Osteocyte (in vitro differentiated cells): ENCODE data around the gene KCNIP3. TPM values are rescaled to one million over a fixed set of nuclear protein-coding genes. Genes with fewer than 3 reads are reported as not detected.

Source experiments
- DNase-seq: peaks from one replicate; pipeline ENCODE4 v3.0.0; 2021; ENCODE audit warnings: mixed read lengths; ENCODE audit not compliant: unreplicated experiment; ENCODE audit errors: extremely low spot score
- H3K27ac Mint-ChIP-seq: one replicate; pipeline ENCODE4 v1.8.0; 2021; ENCODE audit warnings: mild to moderate bottlenecking, mixed read lengths; ENCODE audit not compliant: unreplicated experiment
- H3K27me3 Mint-ChIP-seq: one replicate; pipeline ENCODE4 v1.8.0; 2021; ENCODE audit warnings: mixed read lengths; ENCODE audit not compliant: unreplicated experiment
- H3K36me3 Mint-ChIP-seq: one replicate; pipeline ENCODE4 v1.8.0; 2021; ENCODE audit warnings: mixed read lengths; ENCODE audit not compliant: unreplicated experiment
- H3K4me1 Mint-ChIP-seq: one replicate; pipeline ENCODE4 v1.8.0; 2021; ENCODE audit warnings: mixed read lengths; ENCODE audit not compliant: unreplicated experiment
- H3K4me3 Mint-ChIP-seq: one replicate; pipeline ENCODE4 v1.8.0; 2021; ENCODE audit warnings: mild to moderate bottlenecking, moderate library complexity, mixed read lengths; ENCODE audit not compliant: unreplicated experiment
- H3K9me3 Mint-ChIP-seq: one replicate; pipeline ENCODE4 v1.8.0; 2021; ENCODE audit warnings: mixed read lengths; ENCODE audit not compliant: unreplicated experiment
- total RNA-seq: library from RNA; stranded (reverse); gene quantifications from 2 replicates; pipeline ENCODE4 v1.2.1, GENCODE V29; 2021
- TF ChIP-seq, protein P1 (sequence below): fragments of 200-600 bp; sonication (generic); IDR thresholded peaks from 2 replicates; pipeline ENCODE4 v1.5.0; 2021; ENCODE audit warnings: antibody characterized with exemption, mild to moderate bottlenecking, moderate library complexity

Gene KCNIP3
- total RNA-seq, 1 donor from 2014 or later = 1.4 TPM

DNA sequence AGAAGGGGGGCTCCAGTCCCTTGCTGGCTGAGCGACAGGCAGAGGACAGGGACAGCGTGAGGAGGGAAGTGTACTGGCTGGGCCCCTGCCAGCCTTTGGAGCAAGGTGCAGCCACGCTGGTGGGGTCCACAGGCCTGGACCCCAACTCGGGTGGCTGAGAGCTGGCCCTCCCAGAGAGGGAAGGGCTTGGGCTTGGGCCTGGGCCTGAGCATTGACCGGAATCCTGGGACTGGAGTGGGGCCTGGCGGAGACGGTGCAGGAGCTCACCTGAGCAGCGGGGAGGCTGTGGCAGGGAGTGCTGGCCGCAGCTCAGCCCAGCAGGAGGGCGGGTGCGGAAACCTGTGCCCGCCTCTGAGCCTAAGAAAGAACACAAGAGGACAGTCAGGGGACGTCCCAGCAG lies 27.9 kb downstream of the KCNIP3 start:
- no peak overlapping the region for H3K27ac Mint-ChIP-seq
- no peaks in the 10 kb centered on the region for H3K36me3 Mint-ChIP-seq
- TF ChIP-seq, protein P1, sequence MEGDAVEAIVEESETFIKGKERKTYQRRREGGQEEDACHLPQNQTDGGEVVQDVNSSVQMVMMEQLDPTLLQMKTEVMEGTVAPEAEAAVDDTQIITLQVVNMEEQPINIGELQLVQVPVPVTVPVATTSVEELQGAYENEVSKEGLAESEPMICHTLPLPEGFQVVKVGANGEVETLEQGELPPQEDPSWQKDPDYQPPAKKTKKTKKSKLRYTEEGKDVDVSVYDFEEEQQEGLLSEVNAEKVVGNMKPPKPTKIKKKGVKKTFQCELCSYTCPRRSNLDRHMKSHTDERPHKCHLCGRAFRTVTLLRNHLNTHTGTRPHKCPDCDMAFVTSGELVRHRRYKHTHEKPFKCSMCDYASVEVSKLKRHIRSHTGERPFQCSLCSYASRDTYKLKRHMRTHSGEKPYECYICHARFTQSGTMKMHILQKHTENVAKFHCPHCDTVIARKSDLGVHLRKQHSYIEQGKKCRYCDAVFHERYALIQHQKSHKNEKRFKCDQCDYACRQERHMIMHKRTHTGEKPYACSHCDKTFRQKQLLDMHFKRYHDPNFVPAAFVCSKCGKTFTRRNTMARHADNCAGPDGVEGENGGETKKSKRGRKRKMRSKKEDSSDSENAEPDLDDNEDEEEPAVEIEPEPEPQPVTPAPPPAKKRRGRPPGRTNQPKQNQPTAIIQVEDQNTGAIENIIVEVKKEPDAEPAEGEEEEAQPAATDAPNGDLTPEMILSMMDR = no peak
- DNase-seq = no peak
- H3K9me3 Mint-ChIP-seq = no peaks in the 10 kb centered on the region
- no peaks in the 10 kb centered on the region for H3K4me1 Mint-ChIP-seq
- H3K27me3 Mint-ChIP-seq = no peaks in the 10 kb centered on the region
- no peak overlapping the region for H3K4me3 Mint-ChIP-seq

- H3K36me3 Mint-ChIP-seq = no peaks in the 10 kb centered on the region
- no peaks in the 10 kb centered on the region for H3K27me3 Mint-ChIP-seq
- TF ChIP-seq, protein P1 = no peak
- no peak overlapping the region for H3K27ac Mint-ChIP-seq
- no peak overlapping the region for H3K4me3 Mint-ChIP-seq
- H3K4me1 Mint-ChIP-seq = no peaks in the 10 kb centered on the region
- no peaks in the 10 kb centered on the region for H3K9me3 Mint-ChIP-seq
- no peak for DNase-seq
Observed at GRCh38 chr2:95325590-95326432, 28.7 kb downstream of the KCNIP3 start.

GRCh38 chr2:95326433-95327140 lies 29.4 kb downstream of the KCNIP3 start:
- Mint-ChIP-seq H3K4me3 (no peak overlapping the region), H3K27ac (no peak overlapping the region), H3K4me1 (no peaks in the 10 kb centered on the region), H3K9me3 (no peaks in the 10 kb centered on the region), H3K27me3 (no peaks in the 10 kb centered on the region), H3K36me3 (no peaks in the 10 kb centered on the region)
- DNase-seq = no peak
- TF ChIP-seq, protein P1 = no peak

DNA sequence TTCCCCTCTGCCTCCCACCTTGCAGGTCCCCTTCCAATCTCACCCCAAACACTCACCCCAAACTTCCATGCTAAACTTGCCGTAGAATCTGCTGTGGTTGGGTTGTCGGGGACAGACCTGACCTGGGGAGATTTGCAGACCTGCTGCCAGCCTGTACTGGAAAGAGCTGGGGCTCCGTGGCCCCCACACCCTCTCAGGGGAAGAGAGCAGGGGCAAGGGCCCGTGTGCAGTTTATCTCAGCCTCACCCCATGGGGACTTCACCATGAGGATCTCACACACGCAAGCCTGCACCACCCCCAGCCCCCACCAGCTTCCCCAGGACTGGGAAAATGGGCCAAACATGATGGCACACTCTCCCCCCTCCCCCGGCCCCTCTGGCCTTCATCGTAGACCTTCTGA lies 30.7 kb downstream of the KCNIP3 start:
- no peak overlapping the region for H3K27ac Mint-ChIP-seq
- TF ChIP-seq, protein P1 = no peak
- no peak for DNase-seq
- no peak overlapping the region for H3K4me3 Mint-ChIP-seq
- peaks cover 2% of the 10 kb centered on the region for H3K27me3 Mint-ChIP-seq
- no peaks in the 10 kb centered on the region for H3K4me1 Mint-ChIP-seq
- no peaks in the 10 kb centered on the region for H3K36me3 Mint-ChIP-seq
- H3K9me3 Mint-ChIP-seq = no peaks in the 10 kb centered on the region
